Colon (tissue), 2 donors: Measurements from ENCODE around the gene LILRA2.
"Not testable (repeated sequence)": the region's sequence is repeated elsewhere in the genome, so short reads cannot be mapped to it uniquely, and the experiment has no call there.

Experiments
- FAIRE-seq: peaks from 2 replicates; lab custom pipeline; 2012; peaks lifted over from hg19 to GRCh38; lab: Jason Lieb, UNC
- donor health status: control.
- donor health status: control.

The LILRA2 gene

DNA sequence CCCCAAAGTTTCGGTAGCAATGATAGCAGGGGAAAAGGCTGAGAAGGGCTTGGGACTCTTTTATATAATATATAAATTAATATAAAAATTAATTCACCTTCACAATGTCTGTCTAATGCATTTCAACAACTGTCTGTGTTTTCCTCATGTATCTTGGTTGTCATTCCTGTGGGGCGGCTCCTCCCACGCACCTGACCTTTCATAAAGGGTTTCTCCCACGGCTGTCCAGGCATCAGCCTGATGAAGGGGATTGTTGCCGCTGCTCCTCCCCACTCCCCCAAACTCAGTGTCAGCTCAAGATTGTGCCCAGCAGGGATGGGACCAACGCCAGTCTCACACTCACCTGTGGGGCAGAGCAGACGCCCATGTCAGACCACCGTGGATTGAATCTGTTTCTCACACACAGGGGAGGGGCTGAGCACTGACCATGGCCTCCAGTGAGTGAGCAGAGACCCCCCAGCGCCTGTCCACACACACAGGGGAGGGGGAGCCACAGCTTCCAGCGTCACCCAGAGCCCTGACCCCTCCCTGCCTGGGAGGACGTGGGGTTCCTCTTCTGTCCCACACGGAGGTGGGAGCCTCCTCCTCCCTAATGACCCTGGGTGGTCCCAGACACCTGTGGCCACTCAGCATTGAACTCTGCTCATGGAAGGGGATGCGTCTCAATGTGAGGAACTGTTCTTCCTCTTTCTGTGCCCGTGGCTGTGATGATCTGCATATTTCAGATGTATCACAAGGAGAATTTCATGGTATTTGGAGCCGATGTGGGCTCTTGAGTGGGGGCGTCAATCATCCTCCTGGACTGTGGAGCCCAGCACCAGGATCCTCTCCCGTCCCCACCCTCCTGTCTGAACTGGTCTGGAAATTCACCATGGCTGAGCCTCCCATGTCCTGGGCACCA is 1.6 kb upstream of the LILRA2 start:
- FAIRE-seq: not testable (repeated sequence)

DNA sequence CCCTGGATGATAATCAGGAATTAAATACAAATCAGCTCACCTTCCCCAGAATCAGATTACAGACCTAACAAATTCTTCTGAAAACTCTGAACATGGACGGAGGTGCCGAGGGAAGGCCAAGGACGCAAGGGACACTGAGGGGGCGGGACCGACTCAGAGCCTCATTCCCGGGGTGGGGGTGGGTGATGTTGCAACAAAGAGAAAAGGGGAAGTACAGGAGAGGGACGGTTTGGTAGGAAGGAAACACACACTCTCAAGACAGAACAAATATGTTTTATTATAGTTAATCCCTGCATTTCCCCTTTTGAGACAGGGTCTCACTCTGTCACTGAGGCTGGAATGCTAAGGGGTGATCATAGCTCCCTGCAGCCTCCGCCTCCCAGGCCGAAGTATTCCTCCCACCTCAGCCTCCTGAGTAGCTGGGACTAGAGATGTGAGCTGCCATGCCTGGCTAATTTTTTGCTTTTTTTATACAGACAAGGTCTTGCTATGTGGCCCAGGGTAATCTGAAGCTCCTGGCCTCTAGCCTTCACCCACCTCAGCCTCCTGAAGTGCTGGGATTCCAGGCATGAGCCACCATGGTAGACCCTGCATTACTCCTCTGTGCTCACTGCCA is 786 bp upstream of the LILRA2 start:
- FAIRE-seq: no peak

DNA sequence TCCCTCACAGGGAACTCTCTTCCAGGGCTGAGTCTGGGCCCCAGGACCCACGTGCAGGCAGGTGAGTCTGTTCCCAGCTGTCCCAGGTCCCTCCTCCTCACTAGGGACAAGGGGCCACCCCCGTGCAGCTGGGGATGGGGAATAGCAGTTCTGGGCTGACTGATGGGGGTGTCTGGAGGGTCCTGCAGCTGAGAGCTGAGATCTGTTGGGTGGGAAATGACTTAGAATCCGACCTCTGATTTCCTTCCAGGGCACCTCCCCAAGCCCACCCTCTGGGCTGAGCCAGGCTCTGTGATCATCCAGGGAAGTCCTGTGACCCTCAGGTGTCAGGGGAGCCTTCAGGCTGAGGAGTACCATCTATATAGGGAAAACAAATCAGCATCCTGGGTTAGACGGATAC is 461 bp downstream of the LILRA2 start:
- no peak for FAIRE-seq

DNA sequence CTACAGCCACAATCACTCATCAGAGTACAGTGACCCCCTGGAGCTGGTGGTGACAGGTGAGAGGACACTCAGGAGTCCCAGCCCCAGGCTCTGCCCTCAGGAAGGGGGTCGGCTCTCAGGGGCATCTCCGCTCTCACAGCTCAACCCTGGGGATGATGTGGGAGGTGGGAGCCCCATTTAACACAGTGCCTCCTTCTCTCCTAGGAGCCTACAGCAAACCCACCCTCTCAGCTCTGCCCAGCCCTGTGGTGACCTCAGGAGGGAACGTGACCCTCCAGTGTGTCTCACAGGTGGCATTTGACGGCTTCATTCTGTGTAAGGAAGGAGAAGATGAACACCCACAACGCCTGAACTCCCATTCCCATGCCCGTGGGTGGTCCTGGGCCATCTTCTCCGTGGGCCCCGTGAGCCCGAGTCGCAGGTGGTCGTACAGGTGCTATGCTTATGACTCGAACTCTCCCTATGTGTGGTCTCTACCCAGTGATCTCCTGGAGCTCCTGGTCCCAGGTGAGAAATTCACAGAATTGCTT is 1.0 kb downstream of the LILRA2 start:
- FAIRE-seq: no peak

DNA sequence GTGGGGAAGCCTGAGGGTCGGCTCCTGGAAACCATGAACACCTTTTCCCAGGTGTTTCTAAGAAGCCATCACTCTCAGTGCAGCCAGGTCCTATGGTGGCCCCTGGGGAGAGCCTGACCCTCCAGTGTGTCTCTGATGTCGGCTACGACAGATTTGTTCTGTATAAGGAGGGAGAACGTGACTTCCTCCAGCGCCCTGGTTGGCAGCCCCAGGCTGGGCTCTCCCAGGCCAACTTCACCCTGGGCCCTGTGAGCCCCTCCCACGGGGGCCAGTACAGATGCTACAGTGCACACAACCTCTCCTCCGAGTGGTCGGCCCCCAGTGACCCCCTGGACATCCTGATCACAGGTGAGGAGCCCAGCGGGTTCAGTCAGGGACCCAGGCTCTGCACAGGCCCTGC is 1.6 kb downstream of the LILRA2 start:
- FAIRE-seq: not testable (repeated sequence)

DNA sequence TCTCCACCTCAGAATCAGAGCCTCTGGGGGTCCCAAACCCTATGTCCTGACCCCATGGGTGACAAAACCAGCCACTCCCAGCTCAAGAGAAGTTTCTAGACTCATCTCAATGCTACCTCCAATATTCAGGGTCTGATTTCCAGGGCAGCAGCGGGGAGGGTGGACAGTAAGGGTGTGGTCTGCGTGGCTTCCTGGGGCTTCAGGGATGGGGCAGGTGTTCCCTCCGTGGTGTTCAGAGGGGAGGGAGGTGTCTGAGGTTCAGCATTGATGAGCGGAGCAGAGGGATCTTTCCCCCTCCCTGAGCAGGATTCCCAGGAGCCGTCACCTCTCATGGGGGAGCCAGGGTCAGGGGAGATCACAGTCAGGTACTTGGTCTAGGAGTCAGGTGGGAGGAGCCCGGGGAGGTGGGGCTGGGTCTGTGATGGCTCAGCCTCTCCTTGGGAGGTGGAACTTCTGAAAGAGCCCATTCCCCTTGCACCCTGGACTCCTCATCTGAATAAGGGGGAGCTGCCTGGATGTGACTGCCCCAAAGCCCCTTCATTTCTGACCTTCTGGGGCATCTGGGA is 2.9 kb downstream of the LILRA2 start:
- no peak for FAIRE-seq

DNA sequence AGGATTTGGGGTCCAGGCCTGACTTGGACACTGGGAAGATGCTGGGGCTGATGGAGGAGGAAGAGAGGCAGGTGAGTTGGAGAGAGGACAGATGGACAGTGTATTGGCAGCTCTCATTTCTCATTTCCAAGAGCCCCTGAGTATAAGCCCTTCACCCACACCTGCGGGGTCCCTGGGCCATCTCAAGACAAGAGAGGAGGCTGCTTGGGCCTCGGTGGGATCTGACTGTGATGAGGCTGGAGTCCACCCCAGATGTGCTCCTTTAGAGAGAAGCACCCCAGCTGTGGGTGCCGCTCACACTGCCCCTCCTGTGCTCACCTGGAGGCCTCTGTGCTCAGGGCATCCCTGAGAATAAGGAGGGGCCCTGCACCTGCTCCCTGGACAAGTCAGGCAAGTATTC is 3.7 kb downstream of the LILRA2 start:
- FAIRE-seq: no peak

DNA sequence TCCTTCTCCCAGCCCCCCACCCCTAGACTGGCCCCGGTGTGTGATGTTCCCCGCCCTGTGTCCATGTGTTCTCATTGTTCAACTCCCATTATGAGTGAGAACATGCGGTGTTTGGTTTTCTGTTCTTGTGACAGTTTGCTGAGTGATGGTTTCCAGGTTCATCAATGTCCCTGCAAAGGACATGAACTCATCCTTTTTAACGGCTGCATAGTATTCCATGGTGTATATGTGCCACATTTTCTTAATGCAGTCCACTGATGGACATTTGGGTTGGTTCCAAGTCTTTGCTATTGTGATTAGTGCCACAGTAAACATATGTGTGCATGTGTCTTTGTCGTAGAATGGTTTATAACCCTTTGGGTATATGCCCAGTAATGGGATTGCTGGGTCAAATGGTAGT is 4.7 kb downstream of the LILRA2 start:
- not testable (repeated sequence) for FAIRE-seq

DNA sequence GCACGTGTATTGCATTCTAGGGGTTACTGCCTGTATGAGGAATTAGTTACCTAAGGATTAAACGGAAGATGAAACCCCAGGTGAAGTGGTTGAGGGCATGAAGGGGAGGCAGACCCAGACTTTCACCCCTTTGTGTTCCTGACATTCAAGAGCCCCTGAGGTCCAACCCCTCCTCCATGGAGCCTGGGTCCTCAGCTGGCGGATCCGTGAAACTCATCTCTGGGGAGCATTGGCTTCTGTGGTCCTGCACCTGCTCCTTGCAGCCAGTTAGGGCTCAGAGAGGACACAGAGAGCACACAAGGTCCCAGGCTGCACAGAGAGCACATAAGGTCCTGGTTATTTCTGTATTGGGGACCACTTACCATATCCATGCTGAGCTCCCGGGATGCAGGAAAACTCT is 12.8 kb downstream of the LILRA2 start:
- no peak for FAIRE-seq

DNA sequence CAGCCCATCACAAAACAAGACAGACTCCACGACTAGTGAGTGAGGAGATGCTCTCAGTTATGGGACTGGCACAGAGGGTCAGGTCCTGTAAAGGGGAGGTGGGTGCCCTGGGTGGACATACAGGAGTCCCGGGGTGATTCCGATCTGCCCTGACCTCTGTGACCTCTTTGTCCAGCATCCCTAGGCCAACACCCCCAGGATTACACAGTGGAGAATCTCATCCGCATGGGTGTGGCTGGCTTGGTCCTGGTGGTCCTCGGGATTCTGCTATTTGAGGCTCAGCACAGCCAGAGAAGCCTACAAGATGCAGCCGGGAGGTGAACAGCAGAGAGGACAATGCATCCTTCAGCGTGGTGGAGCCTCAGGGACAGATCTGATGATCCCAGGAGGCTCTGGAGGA is 13.4 kb downstream of the LILRA2 start:
- FAIRE-seq: no peak

DNA sequence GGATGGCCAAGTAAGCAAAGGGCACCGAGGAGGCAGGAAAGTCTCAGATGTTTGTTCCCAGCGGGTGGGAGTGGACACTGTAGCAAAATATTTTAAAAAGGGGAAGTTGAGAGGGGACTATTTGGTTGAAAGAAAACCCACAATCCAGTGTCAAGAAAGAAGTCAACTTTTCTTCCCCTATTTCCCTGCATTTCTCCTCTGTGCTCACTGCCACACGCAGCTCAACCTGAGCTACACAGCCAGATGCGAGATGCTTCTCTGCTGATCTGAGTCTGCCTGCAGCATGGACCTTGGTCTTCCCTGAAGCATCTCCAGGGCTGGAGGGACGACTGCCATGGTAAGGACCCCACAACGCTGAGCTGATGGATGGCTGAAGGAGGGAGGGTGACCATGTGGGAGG is 19.9 kb downstream of the LILRA2 start, which contains the start of gene LILRA1:
TSS of gene LILRA1 (plus strand) at position 188 of the 400 bp plus-strand sequence. CDS start 613 bp downstream, outside the sequence.
- FAIRE-seq: not testable (repeated sequence)

DNA sequence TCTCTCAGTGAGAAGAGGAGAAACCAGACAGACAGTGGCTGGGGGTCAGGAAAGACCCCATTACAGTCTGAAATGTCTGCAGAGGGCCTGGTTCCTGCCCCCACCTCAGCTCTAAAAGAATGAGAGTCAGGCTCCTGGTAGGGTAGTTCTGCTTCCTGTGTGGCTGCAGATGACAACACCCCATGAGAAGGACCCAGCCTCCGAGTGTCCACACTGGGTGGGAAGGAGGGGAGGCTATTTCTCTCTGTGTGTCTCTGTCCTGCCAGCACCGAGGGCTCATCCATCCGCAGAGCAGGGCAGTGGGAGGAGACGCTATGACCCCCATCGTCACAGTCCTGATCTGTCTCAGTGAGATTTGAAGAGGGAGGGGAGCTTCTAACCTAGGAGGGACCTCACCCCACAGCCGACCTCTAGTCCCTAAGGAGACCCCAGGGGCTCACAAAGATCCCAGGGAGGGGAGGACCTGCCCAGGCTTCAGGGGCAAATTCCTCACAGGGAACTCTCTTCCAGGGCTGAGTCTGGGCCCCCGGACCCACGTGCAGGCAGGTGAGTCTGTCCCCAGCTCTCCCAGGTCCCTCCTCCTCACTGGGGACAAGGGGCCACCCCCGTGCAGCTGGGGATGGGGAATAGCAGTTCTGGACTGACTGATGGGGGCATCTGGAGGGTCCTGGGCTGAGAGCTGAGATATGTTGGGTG is 20.5 kb downstream of the LILRA2 start:
- FAIRE-seq: not testable (repeated sequence)

DNA sequence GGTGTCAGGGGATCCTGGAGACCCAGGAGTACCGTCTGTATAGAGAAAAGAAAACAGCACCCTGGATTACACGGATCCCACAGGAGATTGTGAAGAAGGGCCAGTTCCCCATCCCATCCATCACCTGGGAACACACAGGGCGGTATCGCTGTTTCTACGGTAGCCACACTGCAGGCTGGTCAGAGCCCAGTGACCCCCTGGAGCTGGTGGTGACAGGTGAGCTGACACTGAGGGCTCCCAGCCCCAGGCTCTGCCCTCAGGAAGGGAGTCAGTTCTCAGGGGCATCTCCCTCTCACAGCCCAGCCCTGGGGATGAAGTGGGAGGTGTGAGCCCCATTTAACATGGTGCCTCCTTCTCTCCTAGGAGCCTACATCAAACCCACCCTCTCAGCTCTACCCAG is 21.1 kb downstream of the LILRA2 start:
- no peak for FAIRE-seq

DNA sequence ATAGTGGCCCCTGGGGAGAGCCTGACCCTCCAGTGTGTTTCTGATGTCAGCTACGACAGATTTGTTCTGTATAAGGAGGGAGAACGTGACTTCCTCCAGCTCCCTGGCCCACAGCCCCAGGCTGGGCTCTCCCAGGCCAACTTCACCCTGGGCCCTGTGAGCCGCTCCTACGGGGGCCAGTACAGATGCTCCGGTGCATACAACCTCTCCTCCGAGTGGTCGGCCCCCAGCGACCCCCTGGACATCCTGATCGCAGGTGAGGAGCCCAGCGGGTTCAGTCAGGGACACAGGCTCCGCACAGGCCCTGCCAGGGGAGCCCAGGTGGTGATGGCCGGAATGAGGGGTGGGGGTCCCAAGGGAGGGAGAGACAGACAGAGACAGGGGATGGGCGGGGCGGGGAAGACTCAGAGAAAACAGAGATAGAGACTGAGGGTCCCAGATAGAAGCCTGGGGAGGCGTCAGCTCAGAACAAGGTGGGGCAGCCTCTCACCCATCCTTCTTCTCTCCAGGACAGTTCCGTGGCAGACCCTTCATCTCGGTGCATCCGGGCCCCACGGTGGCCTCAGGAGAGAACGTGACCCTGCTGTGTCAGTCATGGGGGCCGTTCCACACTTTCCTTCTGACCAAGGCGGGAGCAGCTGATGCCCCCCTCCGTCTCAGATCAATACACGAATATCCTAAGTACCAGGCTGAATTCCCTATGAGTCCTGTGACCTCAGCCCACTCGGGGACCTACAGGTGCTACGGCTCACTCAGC is 22.3 kb downstream of the LILRA2 start:
- not testable (repeated sequence) for FAIRE-seq

DNA sequence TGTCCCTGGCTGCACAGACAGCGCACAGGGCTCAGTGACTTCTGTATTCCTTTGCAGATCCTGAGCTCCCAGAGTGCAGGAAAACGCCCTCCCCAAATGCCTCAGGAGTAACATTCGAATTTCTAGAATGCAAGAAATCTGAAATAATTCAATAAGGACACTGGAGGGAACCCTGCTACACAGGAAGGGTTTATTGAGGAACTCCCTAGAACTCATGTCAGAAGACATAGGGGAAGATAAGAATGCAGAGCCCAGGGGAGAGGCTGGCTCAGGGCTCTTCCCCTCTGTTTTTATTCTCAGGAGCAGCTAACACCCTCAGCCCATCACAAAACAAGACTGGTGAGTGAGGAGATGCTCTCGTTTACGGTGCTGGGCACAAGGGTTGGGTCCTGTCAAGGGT is 26.6 kb downstream of the LILRA2 start:
- FAIRE-seq: no peak

DNA sequence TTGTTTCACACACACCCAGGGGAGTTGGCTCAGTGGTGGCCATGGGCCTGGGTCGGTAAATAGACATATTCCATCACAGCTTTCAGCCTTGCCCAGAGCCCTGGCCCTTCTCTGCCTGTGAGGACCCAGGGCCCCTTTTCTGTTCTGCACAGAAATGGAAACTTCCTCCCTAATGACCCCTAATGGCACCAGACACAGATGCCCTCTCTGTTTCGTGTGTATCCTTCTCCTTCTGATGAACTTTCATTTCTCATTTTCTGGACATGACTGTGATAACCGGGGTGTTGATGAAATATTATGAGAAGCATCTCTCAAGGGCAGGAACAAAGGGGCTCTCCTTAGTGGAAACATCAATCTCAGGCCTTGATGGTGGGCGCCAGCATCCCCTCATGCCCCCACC is 32.6 kb downstream of the LILRA2 start:
- FAIRE-seq: no peak

DNA sequence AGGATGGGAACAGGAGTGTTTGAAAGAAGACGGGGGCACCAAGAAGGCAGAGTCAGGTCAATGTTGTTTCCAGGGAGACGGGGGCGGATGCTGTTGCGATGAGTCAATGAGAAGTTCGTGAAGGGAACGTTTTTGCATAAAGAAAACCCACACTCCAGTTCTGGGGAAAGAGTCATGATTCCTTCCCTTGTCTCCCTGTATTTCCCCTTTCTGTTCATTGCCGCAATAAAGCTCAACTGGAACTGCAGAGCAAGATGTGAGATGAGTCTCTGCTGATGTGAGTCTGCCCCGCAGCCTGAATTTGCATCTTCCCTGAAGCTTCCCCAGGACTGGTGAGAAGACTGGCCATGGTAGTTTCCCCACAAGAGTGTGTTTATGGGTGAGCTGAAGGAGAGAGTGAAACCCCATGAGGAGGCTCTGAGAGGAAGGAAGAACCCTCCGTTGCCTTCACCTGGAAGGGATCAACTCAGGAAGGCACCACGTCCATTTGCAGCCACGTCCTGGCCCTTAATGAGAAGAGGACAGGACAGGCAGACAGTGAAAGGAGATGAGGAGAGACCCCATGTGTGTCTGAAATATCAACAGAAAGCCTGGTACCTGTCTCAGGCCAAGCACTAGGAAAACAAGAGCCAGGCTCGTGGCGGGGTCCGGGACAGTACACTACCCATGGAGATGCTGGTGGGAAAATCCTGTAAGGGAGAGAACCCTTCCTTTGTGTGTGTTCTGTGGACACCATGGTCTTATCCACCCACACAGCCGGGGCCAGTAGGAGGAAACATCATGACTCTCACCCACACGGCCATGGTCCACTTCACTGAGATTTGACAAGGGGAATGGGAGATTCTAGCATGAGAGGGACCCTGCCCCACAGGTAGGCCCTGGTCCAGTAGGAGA is 33.5 kb downstream of the LILRA2 start:
- no peak for FAIRE-seq

DNA sequence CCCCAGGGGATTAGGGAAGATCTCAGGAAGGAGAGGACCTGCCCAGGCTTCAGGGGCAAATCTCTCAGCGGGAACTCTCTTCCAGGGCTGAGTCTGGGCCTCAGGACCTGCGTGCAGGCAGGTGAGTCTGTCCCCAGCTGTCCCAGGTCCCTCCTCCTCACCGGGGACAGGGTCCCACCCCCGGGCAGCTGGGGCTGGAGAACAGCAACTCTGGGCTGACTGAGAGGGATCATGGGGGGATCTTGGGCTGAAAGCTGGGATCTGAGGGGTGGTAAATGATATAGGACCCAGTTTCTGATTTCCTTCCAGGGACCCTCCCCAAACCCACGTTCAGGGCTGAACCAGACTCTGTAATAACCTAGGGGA is 34.2 kb downstream of the LILRA2 start:
- FAIRE-seq: no peak

DNA sequence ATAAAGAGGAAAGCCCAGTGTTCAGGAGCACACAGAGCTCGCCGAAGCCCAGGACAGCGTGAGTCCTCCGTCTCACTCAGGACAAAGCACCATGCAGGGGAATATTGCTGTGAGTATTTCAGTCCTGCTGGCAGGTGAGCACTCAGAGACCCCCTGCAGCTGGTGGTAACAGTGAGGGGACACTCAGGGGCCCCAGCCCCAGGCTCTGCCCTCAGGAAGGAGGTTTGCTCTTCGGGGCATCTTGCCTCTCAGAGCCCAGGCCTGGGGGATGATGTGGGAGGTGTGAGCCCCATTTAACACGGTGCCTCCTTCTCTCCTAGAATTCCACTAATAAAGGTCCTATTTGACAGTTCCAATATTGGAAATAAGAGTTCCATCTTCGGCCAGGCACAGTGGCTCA is 34.6 kb downstream of the LILRA2 start:
- no peak for FAIRE-seq

DNA sequence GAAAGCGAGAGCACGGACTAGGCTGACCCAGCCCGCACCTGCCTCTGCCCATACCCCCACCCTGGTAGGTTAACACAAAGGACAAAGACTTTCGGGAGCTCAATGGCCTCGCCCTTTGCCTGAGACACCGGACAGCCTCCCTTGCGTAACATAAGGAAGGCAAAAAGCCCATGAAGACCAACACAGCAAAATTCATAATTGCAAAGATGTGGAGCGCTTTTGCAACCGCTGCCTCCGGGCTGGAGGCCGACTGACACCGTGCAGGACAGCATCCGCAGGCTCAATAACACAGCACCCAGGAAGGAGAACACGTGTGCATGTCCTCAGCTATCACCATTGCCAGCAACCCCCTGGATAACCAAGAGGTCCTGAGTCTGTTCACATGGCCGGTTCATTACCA is 35.2 kb downstream of the LILRA2 start:
- FAIRE-seq: no peak

DNA sequence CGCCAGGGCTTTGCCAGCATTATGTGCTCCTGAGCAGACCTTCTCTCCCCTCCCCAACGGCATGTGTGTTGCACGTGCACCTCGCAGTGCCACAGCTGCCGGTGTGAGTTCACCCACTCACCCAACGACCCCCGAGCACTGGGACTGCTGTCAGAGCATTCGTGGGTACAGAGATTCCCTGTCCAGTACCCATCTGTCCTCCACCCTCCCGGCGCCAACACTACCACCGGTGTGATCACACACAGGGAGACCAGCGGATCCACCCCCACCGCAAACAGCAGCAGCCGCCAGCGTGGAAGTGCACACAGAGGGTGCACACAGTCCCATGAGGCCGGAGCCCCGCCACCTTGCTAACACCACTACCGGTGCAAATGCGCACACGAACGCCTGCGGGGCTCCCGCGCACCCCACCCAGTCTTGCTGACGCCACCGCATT is 35.8 kb downstream of the LILRA2 start:
- FAIRE-seq: no peak
